A673 (cell line): Measurements from ENCODE around the gene TPM2.

Experiments
- EZH2 ChIP-seq: fragments of 200-600 bp; sonication (generic); IDR thresholded peaks from 2 replicates; pipeline ENCODE4 v1.6.1; 2017; ENCODE audit warnings: borderline replicate concordance, low read depth, mild to moderate bottlenecking, mixed read lengths, antibody characterized with exemption, low read length; ENCODE audit not compliant: poor library complexity, severe bottlenecking
- TF ChIP-seq, protein P1 (sequence below): fragments of 300-800, 200-600 bp; sonication (generic); conservative IDR thresholded peaks from 2 replicates; pipeline ENCODE4 v1.5.1; 2017; ENCODE audit warnings: low read depth, mild to moderate bottlenecking, antibody characterized with exemption, low read length, moderate library complexity, mixed read lengths

DNA sequence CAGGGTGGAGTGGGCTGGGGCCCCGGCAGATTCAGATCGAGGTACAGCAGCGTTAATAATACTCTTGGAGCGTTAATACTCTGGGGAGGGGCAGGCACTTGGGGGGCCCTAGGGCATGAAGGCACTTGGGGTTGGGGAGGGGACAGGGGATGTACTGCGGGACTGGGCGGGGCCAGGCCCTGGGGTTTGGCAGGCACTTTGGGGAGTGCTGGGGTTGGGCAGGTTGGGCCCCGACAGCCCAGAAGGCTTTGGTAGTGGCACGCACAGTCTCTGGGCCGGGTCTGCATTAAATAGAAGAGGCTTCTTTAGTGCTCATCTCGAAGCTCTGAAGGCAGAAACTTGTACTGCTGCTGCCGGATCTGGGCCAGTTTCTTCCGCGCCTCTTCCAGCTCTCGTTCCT lies 7.8 kb upstream of the TPM2 start:
- TF ChIP-seq EZH2: no peak
- TF ChIP-seq, protein P1, sequence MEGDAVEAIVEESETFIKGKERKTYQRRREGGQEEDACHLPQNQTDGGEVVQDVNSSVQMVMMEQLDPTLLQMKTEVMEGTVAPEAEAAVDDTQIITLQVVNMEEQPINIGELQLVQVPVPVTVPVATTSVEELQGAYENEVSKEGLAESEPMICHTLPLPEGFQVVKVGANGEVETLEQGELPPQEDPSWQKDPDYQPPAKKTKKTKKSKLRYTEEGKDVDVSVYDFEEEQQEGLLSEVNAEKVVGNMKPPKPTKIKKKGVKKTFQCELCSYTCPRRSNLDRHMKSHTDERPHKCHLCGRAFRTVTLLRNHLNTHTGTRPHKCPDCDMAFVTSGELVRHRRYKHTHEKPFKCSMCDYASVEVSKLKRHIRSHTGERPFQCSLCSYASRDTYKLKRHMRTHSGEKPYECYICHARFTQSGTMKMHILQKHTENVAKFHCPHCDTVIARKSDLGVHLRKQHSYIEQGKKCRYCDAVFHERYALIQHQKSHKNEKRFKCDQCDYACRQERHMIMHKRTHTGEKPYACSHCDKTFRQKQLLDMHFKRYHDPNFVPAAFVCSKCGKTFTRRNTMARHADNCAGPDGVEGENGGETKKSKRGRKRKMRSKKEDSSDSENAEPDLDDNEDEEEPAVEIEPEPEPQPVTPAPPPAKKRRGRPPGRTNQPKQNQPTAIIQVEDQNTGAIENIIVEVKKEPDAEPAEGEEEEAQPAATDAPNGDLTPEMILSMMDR: no peak
